Measurements from ENCODE around the gene LCE3D. TPM values are rescaled to one million over a fixed set of nuclear protein-coding genes. Genes with fewer than 3 reads are reported as not detected.

LCE3D gene
- polyA plus RNA-seq, 1 of the 3 experiments (the other 2 are of a cell fraction): not detected

Small RNA genes within 50 kb of the gene (small RNA-seq; reads per million reads assigned to genes)
- gene LCE3A: 0 reads per million in 7 experiments
- gene LCE3B: 0 reads per million in 7 experiments

Other genes with a start within 250 kb of the LCE3D start
- gene FLG2, start 220.5 kb downstream of the LCE3D start, polyA plus RNA-seq (2012; rRNA removed): not detected in 2 replicates
- gene CRNN, start 166.3 kb downstream of the LCE3D start, polyA plus RNA-seq (2012; rRNA removed): not detected in 2 replicates
- not detected in 2 replicates for gene LCE5A, start 69.7 kb downstream of the LCE3D start, polyA plus RNA-seq (2012; rRNA removed)
- gene CRCT1, start 66.0 kb downstream of the LCE3D start, polyA plus RNA-seq (2012; rRNA removed): not detected in 2 replicates
- not detected in 2 replicates for gene LCE3E, start 13.7 kb downstream of the LCE3D start, polyA plus RNA-seq (2012; rRNA removed)
- not detected in 2 replicates for gene LCE3C, start 19.7 kb upstream of the LCE3D start, polyA plus RNA-seq (2012; rRNA removed)
- gene LCE3B, start 33.3 kb upstream of the LCE3D start, polyA plus RNA-seq (2012; rRNA removed): not detected in 2 replicates
- gene LCE3A, start 42.6 kb upstream of the LCE3D start, polyA plus RNA-seq (2012; rRNA removed): not detected in 2 replicates
- not detected in 2 replicates for gene LCE2D, start 82.9 kb upstream of the LCE3D start, polyA plus RNA-seq (2012; rRNA removed)
- not detected in 2 replicates for gene LCE2C, start 94.8 kb upstream of the LCE3D start, polyA plus RNA-seq (2012; rRNA removed)
- not detected in 2 replicates for gene LCE2B, start 105.6 kb upstream of the LCE3D start, polyA plus RNA-seq (2012; rRNA removed)
- gene LCE2A, start 117.8 kb upstream of the LCE3D start, polyA plus RNA-seq (2012; rRNA removed): not detected in 2 replicates
- not detected in 2 replicates for gene LCE4A, start 127.6 kb upstream of the LCE3D start, polyA plus RNA-seq (2012; rRNA removed)
- not detected in 2 replicates for gene KPRP, start 177.5 kb upstream of the LCE3D start, polyA plus RNA-seq (2012; rRNA removed)
- not detected in 2 replicates for gene LCE1F, start 194.6 kb upstream of the LCE3D start, polyA plus RNA-seq (2012; rRNA removed)
- gene LCE1E, start 205.7 kb upstream of the LCE3D start, polyA plus RNA-seq (2012; rRNA removed): not detected in 2 replicates
- not detected in 2 replicates for gene LCE1D, start 216.2 kb upstream of the LCE3D start, polyA plus RNA-seq (2012; rRNA removed)
- not detected in 2 replicates for gene LCE1C, start 226.1 kb upstream of the LCE3D start, polyA plus RNA-seq (2012; rRNA removed)
- not detected in 2 replicates for gene LCE1B, start 231.5 kb upstream of the LCE3D start, polyA plus RNA-seq (2012; rRNA removed)
- gene LCE1A, start 247.0 kb upstream of the LCE3D start, polyA plus RNA-seq (2012; rRNA removed): not detected in 2 replicates